Karpas-422 (cell line): ENCODE data around the gene EFCAB11. TPM values are rescaled to one million over a fixed set of nuclear protein-coding genes. Genes with fewer than 3 reads are reported as not detected.

Experiments used
- DNase-seq: peaks from one replicate; pipeline ENCODE4 v3.0.0-alpha.2; 2015
- H2AFZ ChIP-seq: fragments of 200-600 bp; sonication (generic); 2 replicates; pipeline ENCODE4 v1.6.1; 2014; ENCODE audit warnings: antibody characterized with exemption, low read length, mixed read lengths
- H3K27ac ChIP-seq: fragments of 200-600 bp; sonication (generic); 2 replicates; pipeline ENCODE4 v1.5.1; 2014; ENCODE audit warnings: mild to moderate bottlenecking, low read length, moderate library complexity
- H3K27me3 ChIP-seq: fragments of 200-600 bp; sonication (generic); 2 replicates; pipeline ENCODE4 v1.6.1; 2014; ENCODE audit warnings: low read length, mixed read lengths
- H3K36me3 ChIP-seq: fragments of 200-600 bp; sonication (generic); 2 replicates; pipeline ENCODE4 v1.6.1; 2014; ENCODE audit warnings: low read length, mixed read lengths; ENCODE audit not compliant: insufficient read depth
- H3K4me1 ChIP-seq: fragments of 200-600 bp; sonication (generic); 2 replicates; pipeline ENCODE4 v1.6.1; 2014; ENCODE audit warnings: mild to moderate bottlenecking, low read length, mixed read lengths
- H3K4me2 ChIP-seq: fragments of 200-600 bp; sonication (generic); 2 replicates; pipeline ENCODE4 v1.6.1; 2014; ENCODE audit warnings: low read length, low read depth, mild to moderate bottlenecking; ENCODE audit not compliant: poor library complexity, severe bottlenecking
- H3K4me3 ChIP-seq: fragments of 200-600 bp; sonication (generic); 2 replicates; pipeline ENCODE4 v1.5.1; 2014; ENCODE audit warnings: mild to moderate bottlenecking, antibody characterized with exemption, low read length, mixed read lengths
- H3K79me2 ChIP-seq: fragments of 200-600 bp; sonication (generic); 2 replicates; pipeline ENCODE4 v1.6.1; 2014; ENCODE audit warnings: mild to moderate bottlenecking, low read length, mixed read lengths
- H3K9ac ChIP-seq: fragments of 200-600 bp; sonication (generic); 2 replicates; pipeline ENCODE4 v1.6.0; 2014; ENCODE audit warnings: low read length
- H3K9me2 ChIP-seq: fragments of 200-600 bp; sonication (generic), shearing (Covaris generic); replicated peaks from 2 replicates; pipeline ENCODE4 v1.6.0; 2014; ENCODE audit warnings: mild to moderate bottlenecking, low read length, moderate library complexity; ENCODE audit not compliant: insufficient read depth
- H3K9me3 ChIP-seq: fragments of 300-700, 200-600 bp; sonication (generic); 2 replicates; pipeline ENCODE4 v1.6.1; 2014; ENCODE audit warnings: low read length, mixed read lengths
- H4K20me1 ChIP-seq: fragments of 200-600 bp; sonication (generic); 2 replicates; pipeline ENCODE4 v1.6.1; 2014; ENCODE audit warnings: mild to moderate bottlenecking, antibody characterized with exemption, low read length, low read depth; ENCODE audit not compliant: insufficient read depth
- total RNA-seq: library from RNA; depleted of rRNA; stranded (reverse); fragments of >200 nt; shearing (Covaris generic); gene quantifications from 2 replicates; pipeline ENCODE4 v1.2.3, GENCODE V29; 2014; ENCODE audit warnings: low replicate concordance; rRNA removed

EFCAB11 gene, protein sequence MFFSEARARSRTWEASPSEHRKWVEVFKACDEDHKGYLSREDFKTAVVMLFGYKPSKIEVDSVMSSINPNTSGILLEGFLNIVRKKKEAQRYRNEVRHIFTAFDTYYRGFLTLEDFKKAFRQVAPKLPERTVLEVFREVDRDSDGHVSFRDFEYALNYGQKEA
- 8.3 and 43.3 TPM in 2 replicates for total RNA-seq

DNA sequence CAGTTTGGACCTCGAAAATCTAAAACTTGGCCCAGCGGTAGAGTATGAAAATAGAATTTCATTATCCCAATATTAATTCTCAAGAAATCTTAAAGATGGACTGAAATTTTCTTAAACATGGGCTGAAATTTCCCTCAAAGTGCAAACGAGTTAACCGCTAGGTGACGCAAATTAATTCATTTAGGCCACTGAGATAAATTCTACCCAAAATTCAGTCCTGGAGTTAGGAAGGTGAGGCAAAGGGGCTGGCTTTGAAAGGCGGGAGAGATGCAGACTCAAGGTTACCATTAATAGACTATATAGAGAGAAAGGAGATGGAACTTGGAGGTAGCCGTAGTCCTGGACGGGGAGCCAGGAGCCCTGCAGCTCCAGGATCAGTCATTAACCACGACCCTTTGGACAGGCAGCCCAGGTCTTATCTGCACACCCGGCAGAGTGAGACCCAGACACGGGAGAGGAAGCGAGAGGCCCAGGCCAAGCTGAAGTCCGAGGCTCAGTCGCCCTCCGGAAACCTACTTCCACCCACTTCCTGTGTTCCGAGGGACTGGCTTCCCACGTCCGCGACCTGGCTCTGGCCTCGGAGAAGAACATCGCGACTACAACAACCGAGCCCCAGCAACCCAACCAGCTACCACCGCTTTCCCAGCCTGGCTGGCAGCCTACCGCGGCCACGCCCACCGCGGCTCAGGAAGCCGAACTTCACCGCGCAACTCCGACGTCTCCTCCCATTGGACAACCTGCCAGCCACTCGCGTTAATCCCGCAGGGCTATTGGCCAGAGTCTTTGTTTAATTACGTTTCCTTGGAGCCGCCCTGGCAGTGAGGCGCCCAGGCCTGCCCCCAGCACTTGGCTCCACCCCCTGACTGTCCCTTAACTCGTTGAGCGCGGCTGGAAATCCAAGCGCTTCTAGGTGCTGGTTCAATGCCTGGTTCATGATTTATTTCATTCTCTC is at the start of gene EFCAB11:
EFCAB11 (minus strand) TSS at position 661 of the 952 bp plus-strand sequence; CDS start at position 591, 70 bp downstream.
- DNase-seq, result peak; percentile 100
- Histone ChIP-seq H3K9me2 (no peaks in the 10 kb centered on the region), H3K27me3 (no peaks in the 10 kb centered on the region), H3K27ac (peak within 1 kb of the TSS; percentile 44), H4K20me1 (0 out of 2 replicates have a peak, but pooled peaks cover 5% of the 10 kb centered on the region), H3K4me2 (peak within 1 kb of the TSS; percentile 84), H3K79me2 (peaks cover 52% of the 10 kb centered on the region), H2AFZ (peak within 1 kb of the TSS; percentile 93), H3K36me3 (peaks cover 50% of the 10 kb centered on the region), H3K4me3 (peak within 1 kb of the TSS; percentile 68), H3K4me1 (peaks cover 38% of the 10 kb centered on the region), H3K9me3 (no peaks in the 10 kb centered on the region), H3K9ac (peak within 1 kb of the TSS; percentile 91)

DNA sequence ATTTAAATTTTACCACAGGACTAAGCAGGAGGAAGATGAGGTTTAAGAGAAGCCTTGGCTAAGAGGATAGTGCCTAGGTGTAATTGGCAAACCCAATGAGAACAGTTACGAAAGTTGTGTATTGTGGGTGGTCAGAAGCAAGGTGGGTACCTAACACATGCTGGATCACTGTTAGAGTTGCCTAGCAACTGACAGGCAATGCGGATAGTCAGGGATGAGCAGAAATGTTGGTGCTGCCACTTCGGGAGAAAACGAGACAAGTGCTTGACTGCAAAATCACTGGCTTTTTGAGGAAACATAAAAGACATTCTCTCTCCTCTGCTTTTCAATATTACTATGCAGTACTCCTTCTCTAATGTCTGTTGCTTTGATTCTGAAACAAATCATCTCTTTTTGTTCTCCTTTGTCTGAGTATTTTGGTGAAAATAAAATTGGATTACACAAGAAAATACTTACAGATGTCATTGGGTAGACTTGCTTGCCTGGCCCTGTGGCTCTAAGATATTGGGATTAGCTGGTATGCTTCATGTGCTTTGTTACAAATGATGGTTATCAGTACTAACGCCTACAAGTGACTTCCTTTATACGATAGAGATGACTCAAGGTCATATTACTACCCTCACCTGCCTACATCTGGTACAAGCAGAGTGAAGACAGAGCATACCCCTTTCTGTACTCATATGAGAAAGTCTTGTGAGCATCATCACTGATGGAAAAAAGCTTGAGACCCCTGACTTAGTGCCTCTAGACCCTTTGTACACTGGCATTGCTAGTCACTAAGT is 49.2 kb upstream of the EFCAB11 start:
- Histone ChIP-seq H3K9ac (no peak overlapping the region), H3K4me3 (no peak overlapping the region), H3K27me3 (no peaks in the 10 kb centered on the region), H3K36me3 (peaks cover 70% of the 10 kb centered on the region), H2AFZ (no peak overlapping the region), H4K20me1 (no peaks in the 10 kb centered on the region), H3K9me3 (no peaks in the 10 kb centered on the region), H3K27ac (no peak overlapping the region), H3K9me2 (no peaks in the 10 kb centered on the region), H3K79me2 (peaks cover 5% of the 10 kb centered on the region; the same call in 1 of the 2 replicates), H3K4me1 (no peaks in the 10 kb centered on the region), H3K4me2 (no peak overlapping the region)
- DNase-seq, result no peak

DNA sequence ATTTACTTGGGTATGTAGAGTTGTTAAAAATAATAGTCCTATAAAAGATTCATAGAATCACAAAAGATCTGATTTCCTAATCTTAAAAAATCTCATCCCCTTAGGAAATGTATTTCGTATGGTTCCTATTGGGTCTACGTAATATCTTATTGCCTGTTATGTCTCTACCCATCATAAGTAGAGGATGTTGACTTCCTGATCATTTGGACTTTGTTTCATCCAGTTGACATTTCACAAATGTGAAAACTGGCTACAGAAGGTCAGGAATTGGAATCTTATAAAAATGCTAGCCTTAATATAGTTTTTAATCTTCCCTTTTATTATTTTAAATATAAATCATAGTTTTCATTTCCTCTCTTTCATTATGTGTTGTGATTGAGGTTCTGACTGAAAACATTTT is 46.4 kb upstream of the EFCAB11 start:
- Histone ChIP-seq H3K4me1 (no peaks in the 10 kb centered on the region), H3K4me3 (no peak overlapping the region), H3K79me2 (peaks cover 7% of the 10 kb centered on the region; the same call in 1 of the 2 replicates), H3K36me3 (peaks cover 66% of the 10 kb centered on the region), H3K9ac (no peak overlapping the region), H3K27ac (no peak overlapping the region), H3K4me2 (no peak overlapping the region), H2AFZ (no peak overlapping the region), H3K9me3 (no peaks in the 10 kb centered on the region), H4K20me1 (no peaks in the 10 kb centered on the region), H3K27me3 (no peaks in the 10 kb centered on the region), H3K9me2 (no peaks in the 10 kb centered on the region)
- DNase-seq, result no peak

DNA sequence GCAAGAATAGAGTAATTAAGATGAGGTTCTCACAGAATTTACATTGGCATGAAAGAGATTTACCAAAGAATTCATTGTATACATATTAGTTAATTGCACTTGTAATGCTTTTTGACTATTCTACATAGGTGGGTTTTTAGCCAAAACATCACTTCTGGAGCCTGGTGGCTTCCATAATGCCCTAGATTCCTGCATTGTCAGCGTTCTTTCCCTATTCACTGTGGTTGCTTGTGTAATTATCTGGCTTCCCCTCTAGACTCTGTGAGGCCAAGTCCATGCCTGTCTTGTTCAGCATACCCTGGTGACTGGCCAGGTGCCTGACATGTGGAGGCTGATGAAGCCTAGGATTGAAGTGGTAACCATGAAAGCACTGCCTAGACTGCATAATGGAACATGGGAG is 42.4 kb upstream of the EFCAB11 start:
- Histone ChIP-seq H3K4me3 (no peak overlapping the region), H2AFZ (no peak overlapping the region), H3K4me1 (no peaks in the 10 kb centered on the region), H3K9me3 (no peaks in the 10 kb centered on the region), H3K9ac (no peak overlapping the region), H3K36me3 (peaks cover 72% of the 10 kb centered on the region), H4K20me1 (no peaks in the 10 kb centered on the region), H3K9me2 (no peaks in the 10 kb centered on the region), H3K4me2 (no peak overlapping the region), H3K79me2 (0 out of 2 replicates have a peak, but pooled peaks cover 6% of the 10 kb centered on the region), H3K27ac (no peak overlapping the region), H3K27me3 (no peaks in the 10 kb centered on the region)
- no peak for DNase-seq

DNA sequence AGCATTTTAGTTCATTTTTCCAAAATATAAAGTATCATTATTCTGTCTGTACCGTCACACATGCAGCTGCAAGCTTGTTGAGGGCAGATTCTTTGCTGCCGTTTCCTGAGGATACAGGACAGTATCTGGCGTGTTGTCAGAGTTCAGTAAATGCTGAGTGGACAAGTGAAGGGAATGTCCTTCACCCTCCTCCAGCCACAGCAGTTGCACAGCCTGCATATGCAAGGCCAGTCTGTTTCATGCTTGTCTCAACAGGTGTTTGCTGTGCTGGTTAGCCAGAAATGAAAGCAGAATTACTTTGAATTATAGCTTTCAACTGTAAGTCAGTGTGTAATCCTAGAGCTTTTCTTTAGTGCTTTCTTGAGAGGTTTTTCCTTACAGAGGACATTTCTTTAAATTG is 37.7 kb upstream of the EFCAB11 start:
- Histone ChIP-seq H2AFZ (no peak overlapping the region), H3K27ac (no peak overlapping the region), H3K9ac (no peak overlapping the region), H3K9me3 (no peaks in the 10 kb centered on the region), H3K36me3 (peaks cover 79% of the 10 kb centered on the region), H3K27me3 (no peaks in the 10 kb centered on the region), H3K4me1 (no peaks in the 10 kb centered on the region), H3K4me2 (no peak overlapping the region), H3K9me2 (no peaks in the 10 kb centered on the region), H4K20me1 (no peaks in the 10 kb centered on the region), H3K79me2 (peaks cover 14% of the 10 kb centered on the region; the same call in 1 of the 2 replicates), H3K4me3 (no peak overlapping the region)
- no peak for DNase-seq

DNA sequence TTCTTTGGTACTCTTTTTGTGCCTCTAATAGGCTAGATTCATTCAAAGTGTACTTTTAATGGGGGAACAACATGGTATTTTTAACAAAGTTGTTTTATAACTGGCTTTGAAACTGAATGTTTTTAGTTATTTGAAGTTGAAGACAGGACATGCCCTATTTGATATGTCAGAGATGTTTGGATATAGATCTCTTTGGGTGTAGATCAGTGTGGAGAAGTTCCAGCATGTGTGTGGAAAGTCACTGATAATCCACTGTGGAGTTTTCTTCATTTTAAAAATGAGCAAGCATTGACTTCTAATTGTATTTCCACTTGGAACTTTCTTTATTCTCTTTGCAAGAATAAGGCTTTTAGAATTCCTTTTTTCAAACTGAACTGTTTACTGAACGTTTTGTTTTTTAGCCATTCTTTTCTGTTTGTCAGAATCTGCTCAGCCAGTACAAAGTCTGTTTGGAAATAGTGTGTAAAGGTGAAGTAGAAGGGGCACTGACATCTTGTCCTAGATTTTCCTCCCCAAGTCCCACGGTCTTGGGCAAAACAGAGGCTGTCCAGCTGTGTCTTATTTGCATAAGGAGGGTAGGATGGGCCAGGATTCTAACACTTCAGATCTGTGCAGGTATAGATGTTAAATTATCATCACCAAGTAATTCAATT is 36.2 kb upstream of the EFCAB11 start:
- peaks cover 85% of the 10 kb centered on the region for H3K36me3 ChIP-seq
- no peak overlapping the region for H3K9ac ChIP-seq
- no peaks in the 10 kb centered on the region for H3K27me3 ChIP-seq
- peaks cover 12% of the 10 kb centered on the region; the same call in 1 of the 2 replicates for H3K79me2 ChIP-seq
- H3K27ac ChIP-seq, result no peak overlapping the region
- H2AFZ ChIP-seq, result no peak overlapping the region
- H4K20me1 ChIP-seq, result no peaks in the 10 kb centered on the region
- no peak overlapping the region for H3K4me3 ChIP-seq
- no peaks in the 10 kb centered on the region for H3K9me3 ChIP-seq
- no peaks in the 10 kb centered on the region for H3K9me2 ChIP-seq
- DNase-seq, result no peak
- H3K4me2 ChIP-seq, result no peak overlapping the region
- H3K4me1 ChIP-seq, result no peaks in the 10 kb centered on the region

DNA sequence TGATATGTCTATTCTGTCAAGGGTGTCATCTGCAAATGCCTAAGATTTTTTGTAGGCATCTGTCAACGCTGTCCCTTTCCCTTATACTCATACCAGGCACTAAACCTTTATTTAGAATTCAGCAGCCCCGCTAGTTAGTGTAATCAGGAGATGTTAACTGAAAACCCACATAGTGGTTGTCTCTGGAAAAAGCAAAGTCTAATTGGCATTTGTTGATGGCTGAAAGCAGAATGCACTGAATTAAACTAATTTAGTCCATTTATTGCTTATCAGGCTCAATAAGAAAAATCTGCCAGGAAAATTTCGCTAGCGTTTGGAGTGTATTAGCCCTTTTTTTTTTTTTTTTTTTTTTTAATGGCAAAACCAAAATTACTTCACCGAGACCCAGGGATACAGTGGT is 35.7 kb upstream of the EFCAB11 start:
- no peaks in the 10 kb centered on the region for H4K20me1 ChIP-seq
- H3K79me2 ChIP-seq, result peaks cover 12% of the 10 kb centered on the region; the same call in 1 of the 2 replicates
- no peak for DNase-seq
- no peak overlapping the region for H3K9ac ChIP-seq
- H3K4me2 ChIP-seq, result no peak overlapping the region
- H3K36me3 ChIP-seq, result peaks cover 83% of the 10 kb centered on the region
- no peak overlapping the region for H3K27ac ChIP-seq
- no peaks in the 10 kb centered on the region for H3K9me2 ChIP-seq
- H3K4me3 ChIP-seq, result no peak overlapping the region
- H3K9me3 ChIP-seq, result no peaks in the 10 kb centered on the region
- H3K27me3 ChIP-seq, result no peaks in the 10 kb centered on the region
- no peak overlapping the region for H2AFZ ChIP-seq
- no peaks in the 10 kb centered on the region for H3K4me1 ChIP-seq
